Right lobe of liver (tissue), 6 donors: Measurements from ENCODE around the gene MACROD2. TPM values are rescaled to one million over a fixed set of nuclear protein-coding genes. Genes with fewer than 3 reads are reported as not detected.

Experiments used
- ATAC-seq, 4 donors: fragments of 200-7000 bp; cut with Tn5 transposase; one replicate each; pipeline ENCODE4 v1.9.1; 2020; ENCODE audit warnings: mild to moderate bottlenecking in 4 of 4, moderate library complexity in 4 of 4
- DNase-seq, 3 donors: peaks; one replicate each; pipeline ENCODE4 v3.0.0-alpha.2; 2020
- H3K27ac ChIP-seq, 3 donors: fragments of 200-600 bp; one replicate each; pipeline ENCODE4 v1.8.0; 2022
- H3K27me3 ChIP-seq, 2 donors: fragments of 200-600 bp; one replicate each; pipeline ENCODE4 v1.8.0; 2022
- H3K36me3 ChIP-seq, 4 donors: fragments of 200-600 bp; sonication (generic) in 1 of 4; one replicate each; pipeline versions ENCODE4 v1.5.1 to v1.8.0; 2017 to 2022; ENCODE audit warnings: control low read depth in 1 of 4
- H3K4me1 ChIP-seq, 4 donors: fragments of 200-600 bp; sonication (generic) in 1 of 4; one replicate each; pipeline versions ENCODE4 v1.5.1 to v1.8.0; 2017 to 2022; ENCODE audit warnings: control low read depth in 1 of 4
- H3K4me3 ChIP-seq, 3 donors: fragments of 200-600 bp; one replicate each; pipeline ENCODE4 v1.8.0; 2022
- H3K9me3 ChIP-seq, 4 donors: fragments of 200-600 bp; sonication (generic) in 1 of 4; one replicate each; pipeline versions ENCODE4 v1.5.1 to v1.8.0; 2017 to 2022; ENCODE audit warnings: control low read depth in 1 of 4
- POLR2A ChIP-seq: fragments of 450-650 bp; IDR thresholded peaks from one replicate; pipeline ENCODE4 v1.6.1; 2017; ENCODE audit warnings: antibody characterized with exemption, mild to moderate bottlenecking
- WGBS: methylation state at CpG from one replicate; pipeline ENCODE4 v1.1.6; 2018; ENCODE audit warnings: low coverage, low lambda C conversion rate; ENCODE audit not compliant: insufficient coverage; ENCODE audit errors: missing lambda C conversion rate; 5-methylcytosine and 5-hydroxymethylcytosine counted together
- intact Hi-C, 2 donors: fragments of 100-400 bp; cut with DNase I; formaldehyde crosslinking; loops; one replicate each; pipeline versions ENCODE4 v1.11.2 to v1.14.1; 2022
- total RNA-seq, 6 experiments: library from RNA; depleted of rRNA in 2 of 6; stranded (reverse); fragments of >200 nt in 2 of 6; fragmentation: NEBNext Ultra II Directional in 3 of 6; extraction: Animal tissue kit (Norgen Biotek cat#: 25700) in 3 of 6; gene quantifications; one replicate each; pipeline versions ENCODE4 v1.1.0 to v1.2.4, GENCODE V29; 2016 to 2023
- TF ChIP-seq, protein P1 (sequence below), 4 donors: fragments of 200-600 bp in 3 of 4; fragments of 450-650 bp in 1 of 4; IDR thresholded peaks; one replicate each; pipeline versions ENCODE4 v1.5.1 to v1.8.0; 2016 to 2022; ENCODE audit warnings: antibody characterized with exemption in 4 of 4, mild to moderate bottlenecking in 2 of 4
- donor health status: DM: no; HTN: yes; CAD: no.
- donor health status: DM: no; HTN: no; CAD: no.
- donor health status: DM: no; HTN: no; CAD: no.
- donor health status: DM: no; HTN: yes; CAD: no.
- donor health status: DM: no; HTN: yes; CAD: no.

MACROD2 gene
- total RNA-seq, 6 experiments from 2014 or later: 1.2 to 5.5 (median 3.3) TPM

DNA sequence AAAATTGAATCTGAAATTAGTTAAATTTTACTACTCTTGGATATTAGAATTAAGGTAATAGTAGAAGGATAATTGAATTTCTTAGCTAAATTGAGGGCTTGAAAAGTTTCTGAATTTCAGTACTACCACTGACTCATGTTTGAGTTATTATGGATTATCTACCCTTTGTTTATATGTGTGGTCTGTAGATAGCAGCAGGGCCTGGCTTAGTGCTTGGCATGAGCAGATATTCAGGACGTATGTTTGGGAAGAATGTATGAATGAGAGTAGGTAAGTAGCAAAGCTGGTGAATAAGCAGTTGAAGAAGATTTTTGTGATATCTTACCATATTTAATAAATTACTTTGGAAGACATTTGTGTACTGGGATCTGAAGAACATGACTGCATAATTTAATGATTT lies 152.7 kb downstream of the MACROD2 start:
- ATAC-seq: no peak
- Histone ChIP-seq H3K36me3 (no peaks in the 10 kb centered on the region), H3K4me1 (no peaks in the 10 kb centered on the region), H3K27me3 (no peaks in the 10 kb centered on the region), H3K9me3 (no peaks in the 10 kb centered on the region), H3K4me3 (no peak overlapping the region), H3K27ac (no peak overlapping the region)
- DNase-seq: no peak
- TF ChIP-seq, protein P1, sequence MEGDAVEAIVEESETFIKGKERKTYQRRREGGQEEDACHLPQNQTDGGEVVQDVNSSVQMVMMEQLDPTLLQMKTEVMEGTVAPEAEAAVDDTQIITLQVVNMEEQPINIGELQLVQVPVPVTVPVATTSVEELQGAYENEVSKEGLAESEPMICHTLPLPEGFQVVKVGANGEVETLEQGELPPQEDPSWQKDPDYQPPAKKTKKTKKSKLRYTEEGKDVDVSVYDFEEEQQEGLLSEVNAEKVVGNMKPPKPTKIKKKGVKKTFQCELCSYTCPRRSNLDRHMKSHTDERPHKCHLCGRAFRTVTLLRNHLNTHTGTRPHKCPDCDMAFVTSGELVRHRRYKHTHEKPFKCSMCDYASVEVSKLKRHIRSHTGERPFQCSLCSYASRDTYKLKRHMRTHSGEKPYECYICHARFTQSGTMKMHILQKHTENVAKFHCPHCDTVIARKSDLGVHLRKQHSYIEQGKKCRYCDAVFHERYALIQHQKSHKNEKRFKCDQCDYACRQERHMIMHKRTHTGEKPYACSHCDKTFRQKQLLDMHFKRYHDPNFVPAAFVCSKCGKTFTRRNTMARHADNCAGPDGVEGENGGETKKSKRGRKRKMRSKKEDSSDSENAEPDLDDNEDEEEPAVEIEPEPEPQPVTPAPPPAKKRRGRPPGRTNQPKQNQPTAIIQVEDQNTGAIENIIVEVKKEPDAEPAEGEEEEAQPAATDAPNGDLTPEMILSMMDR (IDR thresholded peaks at IDR 0.05): no peak
- TF ChIP-seq POLR2A: no peak
- WGBS: 62% methylated on average over 1 of the region's 1 CpG
- intact Hi-C loops: no loop called here

DNA sequence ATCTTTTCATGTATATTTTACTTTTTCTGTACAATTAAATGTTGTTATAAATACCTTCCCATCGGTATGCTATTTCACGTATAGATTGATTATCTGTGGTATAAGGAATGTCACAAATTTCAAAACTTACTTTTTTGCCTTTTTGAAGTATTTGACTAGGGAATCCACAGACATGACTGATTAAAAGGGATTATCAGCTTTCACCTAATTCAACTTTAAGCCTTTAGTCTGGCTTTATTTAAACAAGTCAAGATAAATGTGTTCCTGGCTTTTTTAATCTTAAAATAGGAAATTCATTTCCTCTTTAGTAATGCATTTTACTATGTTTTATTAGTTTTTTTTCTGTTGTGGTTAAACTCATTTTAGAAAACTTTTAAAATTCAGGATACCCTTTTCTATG lies 160.0 kb downstream of the MACROD2 start:
- WGBS: 55% methylated on average over 2 of the region's 2 CpGs
- Histone ChIP-seq H3K27ac (no peak overlapping the region), H3K27me3 (no peaks in the 10 kb centered on the region), H3K4me3 (no peak overlapping the region), H3K9me3 (no peaks in the 10 kb centered on the region), H3K36me3 (no peaks in the 10 kb centered on the region), H3K4me1 (no peaks in the 10 kb centered on the region)
- DNase-seq (no peak), ATAC-seq (no peak)
- intact Hi-C loops: no loop called here
- TF ChIP-seq, protein P1 (IDR thresholded peaks at IDR 0.05): no peak
- no peak for TF ChIP-seq POLR2A

DNA sequence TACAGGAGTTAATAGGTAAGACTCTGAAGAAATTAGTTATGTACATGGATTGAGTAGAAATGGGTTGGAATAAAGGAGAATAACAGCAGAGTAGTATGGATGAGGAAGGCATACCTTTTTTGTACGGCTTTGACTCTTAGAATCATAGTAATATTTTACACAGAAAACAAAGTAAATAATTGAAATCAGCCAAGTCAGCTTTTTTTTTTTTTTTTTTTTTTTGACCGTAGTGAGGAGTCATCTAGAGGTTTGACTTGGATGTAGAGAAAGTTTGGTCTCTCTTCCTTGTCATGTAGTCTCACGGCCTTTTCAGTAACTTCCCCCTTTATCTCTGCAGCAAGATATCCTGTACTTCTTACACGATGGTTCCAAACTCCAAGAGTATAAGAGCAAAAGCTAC lies 183.2 kb downstream of the MACROD2 start:
- Histone ChIP-seq H3K4me3 (no peak overlapping the region), H3K27me3 (no peaks in the 10 kb centered on the region), H3K36me3 (no peaks in the 10 kb centered on the region), H3K9me3 (peaks cover 0 to 14% (median 0%) of the 10 kb centered on the region in 4 donors), H3K27ac (no peak overlapping the region), H3K4me1 (no peaks in the 10 kb centered on the region)
- TF ChIP-seq, protein P1 (IDR thresholded peaks at IDR 0.05): no peak
- no peak for TF ChIP-seq POLR2A
- 56% methylated on average over 4 of the region's 4 CpGs for WGBS
- intact Hi-C loops: no loop called here
- DNase-seq (no peak), ATAC-seq (no peak)

DNA sequence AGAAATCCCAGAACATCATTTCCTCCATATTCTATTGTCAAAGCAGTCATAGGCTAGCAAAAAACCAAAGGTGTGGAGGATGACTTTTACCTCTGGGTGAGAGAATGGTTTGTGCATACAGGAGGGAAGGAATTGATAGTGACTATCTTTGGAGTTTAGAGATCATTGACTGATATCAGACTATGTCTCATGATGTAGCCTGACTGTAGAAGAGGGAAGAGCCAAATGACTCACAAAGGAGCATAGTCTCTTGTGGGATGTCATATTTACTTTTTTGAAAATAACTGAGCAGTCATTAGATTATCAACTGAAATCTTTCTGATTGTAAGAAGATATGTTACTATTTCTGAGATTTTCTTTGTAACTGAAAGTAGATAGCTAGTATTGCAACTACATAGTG lies 183.6 kb downstream of the MACROD2 start:
- intact Hi-C loops: no loop called here
- H3K27ac ChIP-seq: no peak overlapping the region
- H3K4me1 ChIP-seq: no peaks in the 10 kb centered on the region
- H3K9me3 ChIP-seq: peaks cover 0 to 14% (median 0%) of the 10 kb centered on the region in 4 donors
- no peaks in the 10 kb centered on the region for H3K36me3 ChIP-seq
- peak in 1 of 4 donors; percentile 83 for ATAC-seq
- no peak for DNase-seq
- H3K27me3 ChIP-seq: no peaks in the 10 kb centered on the region
- TF ChIP-seq, protein P1 (IDR thresholded peaks at IDR 0.05): no peak
- TF ChIP-seq POLR2A: no peak
- H3K4me3 ChIP-seq: no peak overlapping the region

DNA sequence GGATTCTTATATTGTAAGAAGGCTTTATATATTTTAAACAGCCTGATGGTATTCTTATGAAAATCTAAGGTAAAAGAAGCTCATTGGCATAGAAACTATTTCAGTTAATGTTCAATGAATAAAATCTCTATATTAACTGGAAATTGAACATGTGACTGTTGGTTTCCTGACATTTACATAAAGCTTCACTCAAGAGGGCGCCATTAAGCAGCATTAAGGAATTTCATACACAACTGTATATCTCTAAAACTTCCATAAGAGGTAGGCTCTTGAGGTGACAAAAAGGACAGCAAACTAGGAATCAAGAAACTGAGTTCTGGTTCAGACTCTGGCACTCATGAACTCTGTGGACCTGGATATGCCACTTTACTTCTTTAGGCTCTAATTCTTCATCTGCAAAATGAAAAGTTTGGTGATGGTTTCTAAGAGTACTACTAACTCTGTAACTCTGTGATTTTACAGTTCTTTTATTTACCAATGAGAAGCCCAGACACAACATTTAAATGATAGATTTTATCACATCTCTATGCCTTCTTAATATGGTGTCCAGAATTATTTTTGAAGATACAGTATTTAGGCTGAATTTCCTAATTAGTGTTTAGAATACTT lies 194.6 kb downstream of the MACROD2 start:
- TF ChIP-seq, protein P1 (IDR thresholded peaks at IDR 0.05): peak; percentile 24 to 45 (median 28)
- TF ChIP-seq POLR2A: no peak
- 17% methylated on average over 1 of the region's 1 CpG for WGBS
- no peak for DNase-seq

More for the DNA sequence above, 194.6 kb downstream of the MACROD2 start:
- no peaks in the 10 kb centered on the region for H3K27me3 ChIP-seq
- H3K4me1 ChIP-seq: no peaks in the 10 kb centered on the region
- no peak overlapping the region for H3K4me3 ChIP-seq
- ATAC-seq: peak in 3 of 4 donors; percentile 48 to 55 (median 54)
- H3K27ac ChIP-seq: no peak overlapping the region
- intact Hi-C loops: no loop called here
- no peaks in the 10 kb centered on the region for H3K36me3 ChIP-seq
- H3K9me3 ChIP-seq: no peaks in the 10 kb centered on the region
